Measurements from ENCODE around the gene SLC35E1.

DNA sequence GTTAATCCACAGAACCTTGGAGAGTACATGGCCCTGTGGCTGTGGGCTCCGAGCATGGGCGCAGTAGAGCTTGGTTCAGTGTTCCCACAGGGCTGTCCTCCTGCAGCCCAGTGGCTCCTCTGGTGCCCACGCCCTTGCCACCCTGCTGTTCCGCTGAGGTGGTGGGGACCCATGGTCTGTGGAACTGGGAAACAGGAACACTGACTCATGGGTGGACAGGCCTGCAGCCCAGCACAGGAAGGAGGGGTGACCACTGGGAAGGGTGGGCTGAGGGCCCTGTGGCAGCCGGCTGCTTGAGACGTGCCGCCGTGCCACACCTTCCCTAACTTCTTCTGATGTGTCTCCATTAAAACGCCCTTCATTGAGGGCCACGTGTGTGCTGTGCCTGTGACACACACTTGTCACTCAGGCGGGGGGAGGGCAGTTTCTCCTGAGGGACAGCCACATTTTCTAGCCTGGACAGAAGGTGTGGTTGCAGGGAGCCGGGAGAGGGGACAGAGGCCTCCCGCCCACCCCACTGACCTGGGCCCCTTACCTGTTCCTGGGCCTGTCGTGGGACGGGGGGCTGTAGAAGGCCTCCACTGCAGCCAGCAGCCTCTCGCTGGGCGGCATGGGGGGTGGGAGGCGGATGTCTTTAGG, 51.1 kb downstream of the SLC35E1 start:
- no peak for TF ChIP-seq EZH2 (IDR thresholded peaks at IDR 0.05; ENCODE audit: low read depth, unreplicated experiment)
- TF ChIP-seq, protein P1, sequence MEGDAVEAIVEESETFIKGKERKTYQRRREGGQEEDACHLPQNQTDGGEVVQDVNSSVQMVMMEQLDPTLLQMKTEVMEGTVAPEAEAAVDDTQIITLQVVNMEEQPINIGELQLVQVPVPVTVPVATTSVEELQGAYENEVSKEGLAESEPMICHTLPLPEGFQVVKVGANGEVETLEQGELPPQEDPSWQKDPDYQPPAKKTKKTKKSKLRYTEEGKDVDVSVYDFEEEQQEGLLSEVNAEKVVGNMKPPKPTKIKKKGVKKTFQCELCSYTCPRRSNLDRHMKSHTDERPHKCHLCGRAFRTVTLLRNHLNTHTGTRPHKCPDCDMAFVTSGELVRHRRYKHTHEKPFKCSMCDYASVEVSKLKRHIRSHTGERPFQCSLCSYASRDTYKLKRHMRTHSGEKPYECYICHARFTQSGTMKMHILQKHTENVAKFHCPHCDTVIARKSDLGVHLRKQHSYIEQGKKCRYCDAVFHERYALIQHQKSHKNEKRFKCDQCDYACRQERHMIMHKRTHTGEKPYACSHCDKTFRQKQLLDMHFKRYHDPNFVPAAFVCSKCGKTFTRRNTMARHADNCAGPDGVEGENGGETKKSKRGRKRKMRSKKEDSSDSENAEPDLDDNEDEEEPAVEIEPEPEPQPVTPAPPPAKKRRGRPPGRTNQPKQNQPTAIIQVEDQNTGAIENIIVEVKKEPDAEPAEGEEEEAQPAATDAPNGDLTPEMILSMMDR (conservative IDR thresholded peaks at IDR 0.05; ENCODE audit: low read depth in 2 of 2): no peak
- no peak for TF ChIP-seq POLR2AphosphoS5 (IDR thresholded peaks at IDR 0.05; ENCODE audit: low read depth)
